Suprapubic skin (tissue), 4 donors: Measurements from ENCODE around the gene FMNL2. TPM values are rescaled to one million over a fixed set of nuclear protein-coding genes. Genes with fewer than 3 reads are reported as not detected.

ENCODE experiments used
- DNase-seq, 2 donors: peaks; one replicate each; pipeline ENCODE4 v3.0.0-alpha.2; 2019; ENCODE audit warnings: low spot score in 2 of 2
- H3K27ac ChIP-seq: fragments of 200-600 bp; sonication (generic); one replicate; pipeline ENCODE4 v1.5.1; 2019
- H3K27me3 ChIP-seq: fragments of 200-600 bp; sonication (generic); one replicate; pipeline ENCODE4 v1.5.1; 2019
- H3K36me3 ChIP-seq: fragments of 200-600 bp; sonication (generic); one replicate; pipeline ENCODE4 v1.5.1; 2019
- H3K4me1 ChIP-seq: fragments of 200-600 bp; sonication (generic); one replicate; pipeline ENCODE4 v1.5.1; 2019
- H3K4me3 ChIP-seq: fragments of 200-600 bp; sonication (generic); one replicate; pipeline ENCODE4 v1.5.1; 2019; ENCODE audit warnings: mild to moderate bottlenecking
- H3K9me3 ChIP-seq: fragments of 200-600 bp; sonication (generic); one replicate; pipeline ENCODE4 v1.5.1; 2019
- EP300 ChIP-seq: sonication (generic); formaldehyde crosslinking; IDR thresholded peaks from one replicate; pipeline ENCODE4 v1.6.1; 2017; ENCODE audit warnings: antibody characterized with exemption
- POLR2A ChIP-seq, 2 donors: fragments of 450-650 bp; IDR thresholded peaks; one replicate each; pipeline ENCODE4 v1.6.1; 2017; ENCODE audit warnings: antibody characterized with exemption in 2 of 2, mild to moderate bottlenecking in 2 of 2, moderate library complexity in 2 of 2
- POLR2AphosphoS5 ChIP-seq, 3 donors: sonication (generic); formaldehyde crosslinking; IDR thresholded peaks; one replicate each; pipeline ENCODE4 v1.6.1; 2017; ENCODE audit warnings: antibody characterized with exemption in 3 of 3
- WGBS: methylation state at CpG from one replicate; pipeline ENCODE4 v1.1.5; 2018; 5-methylcytosine and 5-hydroxymethylcytosine counted together
- total RNA-seq, 4 donors: library from RNA; depleted of rRNA; stranded (reverse); fragments of >200 nt; gene quantifications; one replicate each; pipeline ENCODE4 v1.1.0, GENCODE V29; 2016
- TF ChIP-seq, protein P1 (sequence below), 2 donors: fragments of 200-600 bp in 1 of 2; fragments of 450-650 bp in 1 of 2; sonication (generic) in 1 of 2; IDR thresholded peaks; one replicate each; pipeline ENCODE4 v1.5.1; 2016 to 2019; ENCODE audit warnings: antibody characterized with exemption in 2 of 2, mild to moderate bottlenecking in 1 of 2, moderate library complexity in 1 of 2

The FMNL2 gene
- total RNA-seq, 4 donors from 2014 or later = 15.4 to 18.1 (median 16.0) TPM

- TF ChIP-seq, protein P1, sequence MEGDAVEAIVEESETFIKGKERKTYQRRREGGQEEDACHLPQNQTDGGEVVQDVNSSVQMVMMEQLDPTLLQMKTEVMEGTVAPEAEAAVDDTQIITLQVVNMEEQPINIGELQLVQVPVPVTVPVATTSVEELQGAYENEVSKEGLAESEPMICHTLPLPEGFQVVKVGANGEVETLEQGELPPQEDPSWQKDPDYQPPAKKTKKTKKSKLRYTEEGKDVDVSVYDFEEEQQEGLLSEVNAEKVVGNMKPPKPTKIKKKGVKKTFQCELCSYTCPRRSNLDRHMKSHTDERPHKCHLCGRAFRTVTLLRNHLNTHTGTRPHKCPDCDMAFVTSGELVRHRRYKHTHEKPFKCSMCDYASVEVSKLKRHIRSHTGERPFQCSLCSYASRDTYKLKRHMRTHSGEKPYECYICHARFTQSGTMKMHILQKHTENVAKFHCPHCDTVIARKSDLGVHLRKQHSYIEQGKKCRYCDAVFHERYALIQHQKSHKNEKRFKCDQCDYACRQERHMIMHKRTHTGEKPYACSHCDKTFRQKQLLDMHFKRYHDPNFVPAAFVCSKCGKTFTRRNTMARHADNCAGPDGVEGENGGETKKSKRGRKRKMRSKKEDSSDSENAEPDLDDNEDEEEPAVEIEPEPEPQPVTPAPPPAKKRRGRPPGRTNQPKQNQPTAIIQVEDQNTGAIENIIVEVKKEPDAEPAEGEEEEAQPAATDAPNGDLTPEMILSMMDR (IDR thresholded peaks at IDR 0.05) = no peak
- TF ChIP-seq POLR2AphosphoS5 (IDR thresholded peaks at IDR 0.05) = no peak
- TF ChIP-seq POLR2A (IDR thresholded peaks at IDR 0.05) = no peak
- TF ChIP-seq EP300 = no peak
- H3K4me1 ChIP-seq = peaks cover 9% of the 10 kb centered on the region
- WGBS = 77% methylated on average over 6 of the region's 6 CpGs
- H3K4me3 ChIP-seq = no peak overlapping the region
- H3K36me3 ChIP-seq = no peaks in the 10 kb centered on the region
- H3K27me3 ChIP-seq = no peaks in the 10 kb centered on the region
- H3K9me3 ChIP-seq = no peaks in the 10 kb centered on the region
- no peak for DNase-seq
- H3K27ac ChIP-seq = no peak overlapping the region
These were observed 142.5 kb downstream of the FMNL2 start for GRCh38 chr2:152477347-152478092.

- WGBS = 91% methylated on average over 3 of the region's 3 CpGs
- Histone ChIP-seq H3K27me3 (no peaks in the 10 kb centered on the region), H3K4me1 (peaks cover 2% of the 10 kb centered on the region), H3K9me3 (no peaks in the 10 kb centered on the region), H3K36me3 (no peaks in the 10 kb centered on the region), H3K27ac (no peak overlapping the region), H3K4me3 (no peak overlapping the region)
- no peak for DNase-seq
- TF ChIP-seq EP300 (no peak), POLR2AphosphoS5 (IDR thresholded peaks at IDR 0.05) (no peak), POLR2A (IDR thresholded peaks at IDR 0.05) (no peak)
- TF ChIP-seq, protein P1 (IDR thresholded peaks at IDR 0.05) = no peak
These were observed 144.3 kb downstream of the FMNL2 start for GRCh38 chr2:152479282-152479681.

- DNase-seq = no peak
- 95% methylated on average over 4 of the region's 4 CpGs for WGBS
- Histone ChIP-seq H3K27me3 (no peaks in the 10 kb centered on the region), H3K4me1 (peaks cover 2% of the 10 kb centered on the region), H3K27ac (no peak overlapping the region), H3K9me3 (no peaks in the 10 kb centered on the region), H3K36me3 (no peaks in the 10 kb centered on the region), H3K4me3 (no peak overlapping the region)
- TF ChIP-seq EP300 (no peak), POLR2A (IDR thresholded peaks at IDR 0.05) (no peak), POLR2AphosphoS5 (IDR thresholded peaks at IDR 0.05) (no peak)
- TF ChIP-seq, protein P1 (IDR thresholded peaks at IDR 0.05) = no peak
These were observed 145.9 kb downstream of the FMNL2 start for GRCh38 chr2:152480821-152481399.

DNA sequence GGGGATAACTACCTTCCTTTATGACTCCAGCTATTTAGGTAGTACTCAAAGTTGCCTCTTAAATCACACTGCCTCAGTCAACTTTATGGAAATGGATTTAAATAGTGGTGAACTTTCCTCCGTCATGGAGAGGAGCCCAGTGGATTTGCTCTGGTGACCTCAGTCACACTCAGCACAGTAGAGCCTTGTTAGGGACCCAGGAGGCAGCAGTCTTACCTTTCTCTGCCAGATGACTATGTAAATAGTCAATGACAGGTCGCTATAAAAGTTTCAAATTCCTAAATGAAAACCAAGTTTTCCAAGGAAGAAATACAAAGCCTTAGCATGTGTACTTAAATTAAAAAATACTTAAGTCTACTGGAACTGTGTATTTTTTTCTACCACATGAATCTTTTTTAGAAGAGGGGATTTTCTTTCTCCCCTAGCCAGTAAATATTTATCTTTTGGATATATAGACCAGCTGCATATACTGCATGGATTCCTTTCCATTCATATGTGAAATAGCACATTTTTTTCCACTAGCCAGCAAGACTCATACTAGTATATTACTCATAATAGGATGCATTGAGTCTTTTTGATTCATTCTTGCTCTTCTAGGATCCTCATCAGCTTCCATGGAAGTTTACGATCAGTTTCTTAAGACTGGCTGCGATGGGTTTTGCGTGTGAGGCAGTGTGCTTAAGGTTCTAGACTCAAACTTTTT is 147.1 kb downstream of the FMNL2 start:
- no peak for TF ChIP-seq POLR2AphosphoS5 (IDR thresholded peaks at IDR 0.05)
- TF ChIP-seq EP300 = no peak
- no peak for TF ChIP-seq POLR2A (IDR thresholded peaks at IDR 0.05)
- TF ChIP-seq, protein P1 (IDR thresholded peaks at IDR 0.05) = no peak
- Histone ChIP-seq H3K9me3 (no peaks in the 10 kb centered on the region), H3K36me3 (no peaks in the 10 kb centered on the region), H3K4me3 (no peak overlapping the region), H3K27me3 (no peaks in the 10 kb centered on the region), H3K27ac (no peak overlapping the region), H3K4me1 (peaks cover 2% of the 10 kb centered on the region)
- 88% methylated on average over 5 of the region's 5 CpGs for WGBS
- DNase-seq = no peak
